Spleen (tissue), 11 donors: ENCODE data around the gene TJP2. TPM values are rescaled to one million over a fixed set of nuclear protein-coding genes. Genes with fewer than 3 reads are reported as not detected.

Source experiments
- DNase-seq: peaks from one replicate; pipeline ENCODE4 v3.0.0-alpha.2; 2020
- H3K27ac ChIP-seq, 8 donors: fragments of 200-600 bp; sonication (generic) in 7 of 8; 1 replicate in 4 of 8; 2 replicates in 4 of 8; pipeline versions ENCODE4 v1.5.0 to v1.8.0; 2016 to 2021; ENCODE audit warnings: inconsistent platforms in 4 of 8, mild to moderate bottlenecking in 4 of 8, moderate library complexity in 1 of 8
- H3K27me3 ChIP-seq, 7 donors: fragments of 200-600 bp; sonication (generic) in 6 of 7; replicated peaks in 1 of 7; 1 replicate in 4 of 7; 2 replicates in 3 of 7; pipeline versions ENCODE4 v1.5.0 to v1.8.0; 2016 to 2021; ENCODE audit warnings: inconsistent platforms in 3 of 7, mild to moderate bottlenecking in 1 of 7
- H3K36me3 ChIP-seq, 6 donors: fragments of 200-600 bp; sonication (generic) in 5 of 6; 1 replicate in 4 of 6; 2 replicates in 2 of 6; pipeline versions ENCODE4 v1.5.0 to v1.8.0; 2016 to 2021; ENCODE audit warnings: inconsistent platforms in 2 of 6
- H3K4me1 ChIP-seq, 6 donors: fragments of 200-600 bp; sonication (generic) in 5 of 6; 1 replicate in 3 of 6; 2 replicates in 3 of 6; pipeline versions ENCODE4 v1.5.0 to v1.8.0; 2016 to 2021; ENCODE audit warnings: inconsistent platforms in 3 of 6
- H3K4me3 ChIP-seq, 8 donors: fragments of 200-600 bp; sonication (generic) in 7 of 8; 1 replicate in 4 of 8; 2 replicates in 4 of 8; pipeline versions ENCODE4 v1.5.0 to v1.8.0; 2016 to 2021; ENCODE audit warnings: inconsistent platforms in 4 of 8, mild to moderate bottlenecking in 4 of 8, moderate library complexity in 2 of 8
- H3K9me3 ChIP-seq, 8 donors: fragments of 200-600 bp; sonication (generic) in 7 of 8; 1 replicate in 4 of 8; 2 replicates in 4 of 8; pipeline versions ENCODE4 v1.5.0 to v1.8.0; 2016 to 2021; ENCODE audit warnings: inconsistent platforms in 4 of 8
- CTCF ChIP-seq, 11 experiments: fragments of 200-600 bp in 7 of 11; fragments of 450-650 bp in 4 of 11; sonication (generic) in 4 of 11; IDR thresholded peaks in 8 of 11; conservative IDR thresholded peaks in 3 of 11; 1 replicate in 7 of 11; 2 replicates in 4 of 11; pipeline versions ENCODE4 v1.4.0 to v1.8.0; 2016 to 2021; ENCODE audit warnings: antibody characterized with exemption in 11 of 11, inconsistent platforms in 4 of 11, mild to moderate bottlenecking in 1 of 11
- POLR2A ChIP-seq, 3 donors: fragments of 450-650 bp; IDR thresholded peaks; one replicate each; pipeline ENCODE4 v1.5.1; 2017; ENCODE audit warnings: antibody characterized with exemption in 3 of 3, mild to moderate bottlenecking in 1 of 3
- POLR2AphosphoS5 ChIP-seq, 3 donors: sonication (generic); formaldehyde crosslinking; IDR thresholded peaks; one replicate each; pipeline ENCODE4 v1.5.1; 2017; ENCODE audit warnings: antibody characterized with exemption in 3 of 3
- WGBS, 5 donors: extraction: QIAGEN DNeasy Blood & Tissue Kit in 3 of 5; methylation state at CpG; one replicate each; pipeline versions ENCODE4 v1.1.5 to v1.1.7; 2013 to 2018; 5-methylcytosine and 5-hydroxymethylcytosine counted together
- intact Hi-C: fragments of 100-400 bp; cut with DNase I; formaldehyde crosslinking; loops from one replicate; pipeline ENCODE4 v1.15.0; 2023; ENCODE audit warnings: low total_unique reads
- polyA plus RNA-seq, 3 donors: library from polyadenylated mRNA; stranded (reverse); fragments of 200-250 nt; gene quantifications; one replicate each; pipeline ENCODE4 v1.2.1, GENCODE V29; 2013
- total RNA-seq, 7 donors: library from RNA; depleted of rRNA in 3 of 7; stranded (reverse); fragments of >200 nt in 3 of 7; fragmentation: NEBNext Ultra II Directional in 4 of 7; extraction: Animal tissue kit (Norgen Biotek cat#: 25700) in 4 of 7; gene quantifications; one replicate each; pipeline versions ENCODE4 v1.1.0 to v1.2.1, GENCODE V29; 2016 to 2021
- donor health status: healthy with polysubstance abuse.
- donor health status: DM: no; HTN: no; CAD: no; lungs with moderate emphysema.
- donor health status: DM: no; HTN: no; CAD: no.
- donor health status: Bipolar disorder and iron deficiency.
- donor health status: healthy.
- donor health status: DM: no; HTN: no; CAD: no.
- donor health status: DM: yes; HTN: yes; CAD: no.

TJP2 gene
- total and polyA plus RNA-seq, 10 donors, result 2.9 to 20.5 (median 15.2) TPM

- H3K4me3 ChIP-seq, result no peak overlapping the region
- peaks cover 0 to 39% (median 12%) of the 10 kb centered on the region in 7 donors for H3K27me3 ChIP-seq
- no peaks in the 10 kb centered on the region for H3K9me3 ChIP-seq
- H3K27ac ChIP-seq, result no peak overlapping the region
- TF ChIP-seq POLR2A (IDR thresholded peaks at IDR 0.05) (no peak), CTCF (IDR thresholded peaks at IDR 0.05 in 8 of 11, conservative IDR thresholded peaks at IDR 0.05 in 3 of 11) (no peak), POLR2AphosphoS5 (IDR thresholded peaks at IDR 0.05) (no peak)
- intact Hi-C loops, result no loop called here
- WGBS, 5 donors, result 93 to 100% (median 95%) methylated on average over 1 of the region's 1 CpG
- no peaks in the 10 kb centered on the region for H3K36me3 ChIP-seq
- H3K4me1 ChIP-seq, result peaks cover 7 to 42% (median 25%) of the 10 kb centered on the region in 6 donors
- no peak for DNase-seq
Measured at GRCh38 chr9:69170231-69170630, 3.8 kb upstream of the TJP2 start.

DNA sequence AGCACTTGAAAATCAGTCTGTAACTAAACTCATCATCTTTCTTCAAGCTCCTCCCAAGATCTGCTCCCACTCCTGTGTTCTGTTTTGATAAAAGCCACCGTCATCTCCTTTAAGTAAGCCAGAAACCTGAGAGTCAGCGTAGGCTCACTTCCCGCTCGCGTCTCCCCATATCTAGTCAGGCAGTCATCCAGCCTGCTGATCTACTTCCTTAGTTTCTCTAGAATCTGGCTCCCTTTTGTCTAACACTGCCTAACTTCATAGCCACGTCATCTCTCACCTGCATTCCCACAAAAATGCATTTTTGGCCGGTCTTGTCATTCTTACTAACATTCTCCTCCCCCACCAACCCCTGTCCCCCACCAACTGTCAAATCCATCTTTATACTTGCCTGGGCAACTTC lies 3.0 kb upstream of the TJP2 start:
- TF ChIP-seq POLR2AphosphoS5 (IDR thresholded peaks at IDR 0.05) (no peak), CTCF (IDR thresholded peaks at IDR 0.05 in 8 of 11, conservative IDR thresholded peaks at IDR 0.05 in 3 of 11) (no peak), POLR2A (IDR thresholded peaks at IDR 0.05) (no peak)
- Histone ChIP-seq H3K36me3 (no peaks in the 10 kb centered on the region), H3K9me3 (no peaks in the 10 kb centered on the region), H3K27ac (no peak overlapping the region), H3K27me3 (peaks cover 0 to 43% (median 12%) of the 10 kb centered on the region in 7 donors), H3K4me3 (no peak overlapping the region), H3K4me1 (peaks cover 7 to 50% (median 30%) of the 10 kb centered on the region in 6 donors)
- intact Hi-C loops, result no loop called here
- 42 to 79% (median 65%) methylated on average over 7 of the region's 7 CpGs for WGBS, 5 donors
- DNase-seq, result no peak

DNA sequence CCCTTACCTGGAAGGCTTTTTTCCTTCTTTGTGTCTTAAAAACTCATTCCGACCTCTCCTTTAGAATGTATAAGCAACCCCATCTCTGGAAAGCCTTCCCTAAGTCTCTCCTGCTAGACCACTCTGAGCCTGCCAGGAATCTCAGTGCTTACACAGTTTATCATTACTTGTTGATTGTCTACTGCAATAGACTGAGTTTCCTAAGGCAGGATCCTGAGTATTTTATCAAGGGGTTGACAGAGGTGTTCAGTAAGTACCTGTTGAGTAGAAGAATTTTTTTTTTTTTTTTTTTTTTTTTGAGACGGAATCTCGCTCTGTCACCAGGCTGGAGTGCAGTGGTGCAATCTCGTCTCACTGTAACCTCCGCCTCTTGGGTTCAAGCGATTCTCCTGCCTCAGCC lies 2.6 kb upstream of the TJP2 start:
- H3K9me3 ChIP-seq, result no peaks in the 10 kb centered on the region
- DNase-seq, result no peak
- H3K27ac ChIP-seq, result no peak overlapping the region
- no peak overlapping the region for H3K4me3 ChIP-seq
- WGBS, 5 donors, result 92 to 99% (median 97%) methylated on average over 6 of the region's 6 CpGs
- intact Hi-C loops, result no loop called here
- TF ChIP-seq CTCF (IDR thresholded peaks at IDR 0.05 in 8 of 11, conservative IDR thresholded peaks at IDR 0.05 in 3 of 11), result no peak
- TF ChIP-seq POLR2A (IDR thresholded peaks at IDR 0.05), result no peak
- TF ChIP-seq POLR2AphosphoS5 (IDR thresholded peaks at IDR 0.05), result no peak
- peaks cover 0 to 43% (median 12%) of the 10 kb centered on the region in 7 donors for H3K27me3 ChIP-seq
- no peaks in the 10 kb centered on the region for H3K36me3 ChIP-seq
- H3K4me1 ChIP-seq, result peaks cover 7 to 51% (median 30%) of the 10 kb centered on the region in 6 donors

DNA sequence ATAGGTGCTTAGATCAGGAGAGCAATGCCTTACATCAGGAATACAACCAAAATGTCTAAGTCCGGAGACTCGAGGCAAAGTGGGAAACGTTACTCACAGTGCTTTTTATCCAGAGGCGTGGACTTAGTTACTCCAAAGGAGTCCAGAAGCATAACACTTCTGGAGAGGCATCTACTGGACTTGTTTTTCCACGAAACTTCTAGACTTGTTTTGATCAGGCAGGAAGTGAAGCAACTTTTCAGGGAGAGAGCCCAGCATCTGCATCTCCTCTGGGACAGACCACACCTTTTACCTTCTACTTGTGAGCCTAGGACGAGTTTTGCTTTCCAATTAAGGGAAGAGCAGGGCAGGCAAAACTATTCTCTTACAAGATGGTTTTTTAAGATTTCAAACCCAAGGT lies 1.2 kb upstream of the TJP2 start:
- Histone ChIP-seq H3K27me3 (peaks cover 0 to 43% (median 12%) of the 10 kb centered on the region in 7 donors), H3K27ac (no peak overlapping the region), H3K36me3 (no peaks in the 10 kb centered on the region), H3K9me3 (no peaks in the 10 kb centered on the region), H3K4me3 (no peak overlapping the region), H3K4me1 (peaks cover 7 to 51% (median 30%) of the 10 kb centered on the region in 6 donors)
- 70 to 91% (median 75%) methylated on average over 6 of the region's 6 CpGs for WGBS, 5 donors
- intact Hi-C loops, result no loop called here
- TF ChIP-seq POLR2AphosphoS5 (IDR thresholded peaks at IDR 0.05), result no peak
- TF ChIP-seq CTCF (IDR thresholded peaks at IDR 0.05 in 8 of 11, conservative IDR thresholded peaks at IDR 0.05 in 3 of 11), result no peak
- DNase-seq, result no peak
